Activated CD4-positive, alpha-beta T cell treated with anti-CD3 and anti-CD28 coated beads, Interleukin-2, amount 50 U/mL, for 16 hours (primary cell): Measurements from ENCODE around the gene PEX11A.

Experiments
- DNase-seq: peaks from one replicate; pipeline ENCODE4 v3.0.0-alpha.2; 2020

The PEX11A gene

DNA sequence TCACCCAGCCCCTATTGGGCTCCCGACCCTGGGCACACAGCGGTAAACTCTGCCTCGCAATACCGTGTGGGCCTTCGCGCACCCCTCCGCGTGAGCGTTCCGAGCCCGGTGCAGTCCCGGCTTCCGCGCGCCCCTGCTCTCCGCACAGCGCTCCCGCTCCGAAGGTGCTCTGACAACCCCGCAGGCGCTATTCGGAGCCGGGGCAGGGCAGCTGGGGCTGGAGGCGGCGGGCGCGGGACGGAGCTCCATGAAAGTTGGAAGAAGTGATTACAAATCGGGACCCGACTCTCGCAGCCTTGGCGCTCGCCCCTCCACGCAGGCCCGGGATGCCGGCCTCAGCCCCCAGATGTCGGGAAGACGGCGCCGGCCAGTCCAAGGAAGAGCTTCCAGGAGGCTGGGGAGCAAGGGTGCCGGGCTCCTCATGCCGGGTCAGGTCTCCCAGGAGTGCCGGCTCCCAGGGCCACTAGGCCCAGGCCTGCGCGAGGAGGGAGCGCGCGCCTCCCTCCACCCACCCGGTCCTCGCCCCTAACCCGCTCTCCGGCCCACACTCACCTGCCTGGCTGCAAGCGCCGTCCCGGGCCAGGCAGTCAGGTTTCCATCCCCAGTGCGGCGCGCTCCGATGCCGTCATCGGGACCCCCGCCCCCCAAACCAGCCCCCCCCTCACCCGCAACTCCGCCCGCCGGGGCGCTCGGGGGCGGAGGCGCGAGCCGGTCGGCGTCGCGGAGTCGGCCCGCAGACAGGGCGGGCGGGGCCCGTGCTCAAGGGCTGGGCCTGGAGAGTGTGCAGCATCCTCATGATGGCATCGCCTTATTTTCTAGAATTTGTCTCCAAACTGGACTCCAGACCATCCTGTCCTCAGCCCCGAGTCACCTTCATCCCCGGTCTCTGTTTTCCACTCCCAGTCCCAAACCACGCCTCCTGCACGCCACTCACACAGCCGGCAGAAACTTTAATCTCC, 35.4 kb downstream of the PEX11A start, which contains the start of gene KIF7:
KIF7 (minus strand) TSS at position 621 of the 959 bp plus-strand sequence. CDS start 2,537 bp downstream, outside the sequence.
- DNase-seq: no peak

DNA sequence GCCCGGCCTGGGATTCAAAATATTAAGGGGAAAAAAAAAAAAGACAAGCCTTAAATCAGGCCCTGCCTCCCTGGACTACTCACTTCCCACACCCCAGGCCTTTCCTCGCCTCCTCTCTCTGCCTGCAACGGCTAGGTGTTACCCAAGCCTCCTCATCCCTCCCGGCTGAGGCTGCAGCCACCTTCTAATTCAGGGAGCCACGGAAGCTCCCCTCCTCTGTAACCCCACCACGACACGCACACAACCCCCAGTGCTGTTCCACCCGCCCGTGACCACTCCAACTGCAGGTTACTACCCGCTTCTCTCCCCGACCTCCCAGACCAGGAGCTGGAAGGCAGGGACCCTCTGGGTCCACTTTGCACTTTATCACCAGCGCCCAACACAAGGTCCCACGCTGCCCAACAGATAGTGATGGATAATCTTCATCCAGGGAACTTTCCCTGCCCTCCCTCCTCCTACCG, 36.2 kb downstream of the PEX11A start:
- DNase-seq: no peak

DNA sequence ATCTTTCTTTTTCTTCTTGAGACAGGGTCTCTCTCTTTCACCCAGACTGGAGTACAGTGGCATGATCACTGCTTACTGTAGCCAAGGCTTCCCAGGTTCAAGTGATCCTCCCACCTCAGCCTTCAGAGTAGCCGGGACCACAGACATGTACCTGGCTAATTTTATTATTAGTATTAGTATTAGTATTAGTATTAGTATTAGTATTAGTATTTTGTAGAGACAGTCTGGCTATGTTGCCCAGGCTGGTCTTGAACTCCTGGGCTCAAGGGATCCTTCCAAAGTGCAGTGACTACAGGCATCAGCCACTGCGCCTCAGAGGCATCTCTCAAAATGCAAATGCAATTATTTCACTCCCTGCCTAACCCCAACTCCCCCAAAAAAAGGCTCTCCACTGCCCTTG, 37.0 kb downstream of the PEX11A start:
- DNase-seq: no peak

GRCh38 chr15:89652666-89653065, 37.9 kb downstream of the PEX11A start:
- DNase-seq: no peak

- no peak for DNase-seq
Observed at GRCh38 chr15:89652131-89652530, 38.4 kb downstream of the PEX11A start.

- DNase-seq: no peak
Observed at GRCh38 chr15:89649716-89650115, 40.8 kb downstream of the PEX11A start.

DNA sequence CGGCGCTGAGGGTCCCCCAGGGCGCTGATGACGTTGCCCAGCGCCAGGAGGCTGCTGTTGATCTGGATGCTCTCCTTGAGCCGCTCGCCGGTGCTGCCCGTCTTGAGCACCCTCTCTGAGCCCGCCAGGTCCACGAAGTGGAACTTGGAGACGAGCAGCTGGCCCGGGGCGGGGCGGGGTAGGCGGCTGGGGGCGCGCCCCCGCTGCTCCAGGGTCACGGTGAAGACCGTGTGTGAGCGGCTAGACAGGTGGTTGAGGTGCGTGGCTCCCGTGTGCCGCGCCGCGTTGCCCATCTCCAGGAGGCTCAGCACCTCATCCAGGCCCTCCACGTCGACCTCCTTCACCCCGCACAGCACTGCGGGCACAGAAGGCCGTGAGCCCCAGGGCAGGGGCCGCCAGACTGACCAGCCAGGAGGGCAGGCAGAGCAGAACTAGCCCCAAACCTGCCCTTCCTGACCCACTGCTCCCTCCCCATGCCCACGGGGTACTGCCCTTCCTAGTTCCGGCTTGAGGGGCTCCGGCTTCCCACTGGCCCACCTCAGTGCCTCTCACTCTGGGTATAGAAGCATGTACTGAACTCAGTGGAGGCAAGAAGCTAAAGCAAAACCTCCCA, 41.4 kb downstream of the PEX11A start:
- DNase-seq: no peak

DNA sequence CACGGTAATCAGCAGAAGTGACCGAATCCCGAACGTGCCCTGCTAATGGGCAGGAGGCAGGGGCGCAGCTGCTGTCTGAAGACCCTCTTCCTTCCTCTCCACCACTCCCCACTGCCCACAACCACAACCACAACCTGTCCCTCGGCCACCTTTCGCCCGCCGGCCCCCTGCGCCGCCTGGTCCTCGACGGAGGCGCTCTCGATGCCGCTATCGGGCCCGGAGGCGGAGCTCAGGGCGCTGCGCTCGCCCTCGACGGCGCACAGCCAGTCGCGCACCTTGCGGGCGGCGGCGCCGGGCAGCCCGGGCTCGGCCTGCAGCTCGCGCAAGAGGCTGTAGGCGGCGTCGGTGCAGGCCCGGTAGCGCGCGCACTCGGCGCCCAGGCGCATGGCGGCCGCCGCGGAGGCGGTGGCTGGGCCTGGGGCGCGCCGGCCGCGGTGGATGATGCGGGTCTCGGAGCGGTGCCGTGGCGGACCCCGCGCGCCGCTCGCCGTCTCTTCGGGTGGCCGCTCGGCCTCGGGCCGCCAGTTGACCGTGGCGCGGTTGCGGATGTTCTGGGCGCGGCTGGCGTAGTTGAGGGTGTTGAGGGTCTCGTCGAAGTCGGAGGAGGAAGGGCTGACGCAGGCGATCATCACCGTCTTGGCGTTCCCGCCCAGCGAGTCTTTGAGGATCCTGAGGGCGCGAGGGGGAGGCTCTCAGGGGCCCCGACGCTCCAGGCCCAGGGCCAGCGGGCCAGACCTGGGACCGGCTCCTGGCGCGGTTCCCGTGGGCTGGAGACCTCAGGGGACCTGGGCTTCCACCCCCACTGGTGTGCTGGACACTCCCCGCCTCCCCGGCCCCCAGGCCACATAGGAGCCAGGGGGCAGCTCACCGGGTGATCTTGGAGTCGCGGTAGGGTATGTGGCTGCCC, 42.2 kb downstream of the PEX11A start:
- no peak for DNase-seq

GRCh38 chr15:89647191-89647851, 43.2 kb downstream of the PEX11A start:
- peak; percentile 61 for DNase-seq

DNA sequence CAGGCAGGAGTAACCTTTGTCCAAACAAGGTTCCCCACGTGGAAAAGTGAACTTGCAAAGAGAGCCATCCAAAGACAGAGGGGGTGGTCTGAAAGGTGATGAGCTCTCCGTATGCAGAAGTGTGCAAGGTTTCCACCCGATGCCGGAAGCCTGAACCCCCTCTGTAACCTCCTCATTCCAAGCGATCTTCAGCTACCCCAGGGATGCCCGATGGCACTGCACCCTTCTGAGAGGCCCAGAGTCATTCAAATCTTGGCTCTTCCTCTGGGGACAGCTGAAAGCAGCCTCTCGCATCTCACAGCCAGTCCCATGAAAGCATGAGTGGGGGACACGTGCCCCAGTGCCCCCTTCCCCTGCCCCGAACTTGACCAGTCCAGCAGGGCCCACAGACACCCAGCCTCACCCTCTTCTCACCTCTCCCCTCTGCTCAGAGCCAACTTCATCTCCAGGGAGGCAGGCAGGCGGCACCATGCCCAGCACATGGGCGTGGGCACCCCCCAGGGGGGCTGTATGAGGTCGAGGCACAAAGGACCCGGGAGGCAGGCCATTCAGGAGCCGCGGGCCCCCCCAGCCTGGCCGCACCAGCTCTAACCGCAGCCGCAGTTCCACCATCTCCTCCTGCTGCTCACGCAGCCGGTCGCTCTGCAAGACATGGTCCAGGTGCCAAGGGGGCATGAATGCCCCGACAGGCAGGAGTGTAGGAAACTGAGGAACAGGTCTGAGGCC, 44.0 kb downstream of the PEX11A start:
- no peak for DNase-seq

- DNase-seq: no peak
Observed at GRCh38 chr15:89645680-89646079, 44.9 kb downstream of the PEX11A start.

DNA sequence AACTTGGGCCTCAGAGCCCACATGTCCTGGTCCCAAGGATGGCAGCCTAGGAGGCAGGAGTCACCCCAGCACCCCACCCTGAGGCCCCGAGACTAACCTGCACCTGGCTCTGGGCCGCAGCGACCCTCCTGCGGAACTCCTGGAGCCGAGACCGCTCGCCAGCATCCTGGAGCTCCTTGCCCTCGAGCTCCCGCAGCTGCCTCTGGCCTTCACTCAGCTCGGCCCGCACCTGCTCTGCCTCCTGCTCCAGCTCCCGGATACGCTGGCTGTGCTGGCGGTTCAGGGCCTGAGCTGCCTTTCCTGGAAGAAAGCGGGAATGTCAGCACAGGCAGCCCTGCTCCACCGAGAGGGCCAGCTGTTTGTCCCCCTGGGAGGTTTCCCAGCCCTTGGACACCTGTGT, 48.4 kb downstream of the PEX11A start:
- no peak for DNase-seq

- no peak for DNase-seq
Observed at GRCh38 chr15:89641053-89641452, 49.5 kb downstream of the PEX11A start.

DNA sequence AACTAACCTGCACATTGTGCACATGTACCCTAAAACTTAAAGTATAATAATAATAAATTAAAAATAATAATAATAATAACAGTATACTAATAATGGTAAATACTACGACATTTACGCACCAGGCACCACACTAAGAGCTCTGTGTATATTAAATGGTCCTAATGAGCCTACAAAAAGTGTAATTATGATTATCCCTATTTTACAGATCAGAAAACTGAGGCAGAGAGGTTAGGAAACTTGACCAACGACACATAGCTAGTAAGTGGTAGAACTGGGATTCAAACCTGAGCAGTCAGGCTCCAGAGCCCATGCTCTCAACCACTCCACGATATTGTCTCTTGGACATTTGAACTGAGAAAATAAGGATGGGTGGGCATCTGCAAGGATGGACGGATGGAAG, 50.3 kb downstream of the PEX11A start:
- DNase-seq: no peak

DNA sequence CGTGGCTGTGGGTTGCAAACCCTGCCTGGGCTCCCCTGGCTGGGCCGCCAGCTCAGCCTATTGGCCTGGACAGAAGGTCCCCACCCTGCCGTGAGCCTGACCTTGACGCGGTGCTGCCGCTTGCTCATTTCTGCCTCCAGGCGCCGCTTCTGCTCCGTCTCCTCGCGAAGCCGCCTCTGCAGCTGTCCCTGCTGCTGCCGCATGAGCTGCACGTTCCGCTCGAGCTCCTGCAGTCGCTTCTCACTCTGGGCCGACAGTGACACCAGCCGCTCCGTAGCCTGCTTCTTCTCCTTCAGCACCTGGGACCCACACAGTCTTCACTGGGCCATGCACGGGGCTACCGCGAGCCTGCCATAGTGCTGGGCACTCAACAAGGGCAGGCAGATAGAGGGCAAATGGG, 57.0 kb downstream of the PEX11A start:
- no peak for DNase-seq

- no peak for DNase-seq
Observed at GRCh38 chr15:89632563-89633430, 57.8 kb downstream of the PEX11A start.

- no peak for DNase-seq
Observed at GRCh38 chr15:89631902-89632264, 58.7 kb downstream of the PEX11A start.
